Panc1 (cell line): ENCODE measurements around the gene TBC1D22A. TPM values are rescaled to one million over a fixed set of nuclear protein-coding genes. Genes with fewer than 3 reads are reported as not detected.

Experiments
- ATAC-seq: fragments of 200-7000 bp; cut with Tn5 transposase; 2 replicates; pipeline ENCODE4 v1.9.1; 2020; ENCODE audit warnings: mild to moderate bottlenecking, moderate library complexity
- BruUV-seq: library from RNA; stranded (reverse); fragments of 400-500 nt; replicated peaks from 2 replicates; lab custom pipeline; 2021; lab: Mats Ljungman, UMichigan
- CTCF ChIA-PET: fragments of 300-600 bp; sonication (Branson Sonifier 250); formaldehyde crosslinking; loops from one replicate; lab custom pipeline; 2022; ENCODE audit warnings: antibody characterized with exemption; lab: Charles Lee
- POLR2A ChIA-PET: fragments of 300-600 bp; sonication (Branson Sonifier 250); formaldehyde crosslinking; loops from one replicate; lab custom pipeline; 2022; ENCODE audit warnings: antibody characterized with exemption; lab: Charles Lee
- DNase-seq: peaks from one replicate; pipeline ENCODE4 v3.0.0-alpha.2; 2010; ENCODE audit warnings: low read depth, low spot score
- H3K27ac ChIP-seq: 2 replicates; pipeline ENCODE4 v1.5.1; 2011; ENCODE audit warnings: mild to moderate bottlenecking, low read length, inconsistent platforms
- H3K27me3 ChIP-seq: fragments of 200-500 bp; sonication (Bioruptor generic); 2 replicates; pipeline ENCODE4 v1.6.0; 2014; ENCODE audit warnings: low read length, inconsistent platforms; ENCODE audit not compliant: control insufficient read depth, insufficient read depth
- H3K36me3 ChIP-seq: fragments of 200-500 bp; sonication (Bioruptor generic); 2 replicates; pipeline ENCODE4 v1.5.1; 2014; ENCODE audit warnings: inconsistent platforms, mild to moderate bottlenecking, low read length, moderate library complexity; ENCODE audit not compliant: control insufficient read depth, insufficient read depth
- H3K4me1 ChIP-seq: 2 replicates; pipeline ENCODE4 v1.5.1; 2011; ENCODE audit warnings: inconsistent platforms, mild to moderate bottlenecking, low read length, moderate library complexity; ENCODE audit not compliant: control insufficient read depth, insufficient read depth
- H3K4me3 ChIP-seq, 2 experiments: 2 replicates each; pipeline ENCODE4 v1.5.1; 2011 to 2012; ENCODE audit warnings: low read depth in 2 of 2, low read length in 2 of 2, mild to moderate bottlenecking in 2 of 2, inconsistent platforms in 1 of 2, moderate library complexity in 1 of 2
- H3K9me3 ChIP-seq: fragments of 200-500 bp; sonication (Bioruptor generic); 2 replicates; pipeline ENCODE4 v1.5.1; 2014; ENCODE audit warnings: low read depth, mild to moderate bottlenecking, inconsistent platforms, low read length, moderate library complexity; ENCODE audit not compliant: control insufficient read depth, insufficient read depth
- CTCF ChIP-seq: fragments of 450-650 bp; IDR thresholded peaks from 2 replicates; pipeline ENCODE4 v1.5.1; 2017; ENCODE audit warnings: mild to moderate bottlenecking
- POLR2AphosphoS5 ChIP-seq: IDR thresholded peaks from 2 replicates; pipeline ENCODE4 v1.6.1; 2012; ENCODE audit warnings: mild to moderate bottlenecking, low read depth, low read length, moderate library complexity
- REST ChIP-seq, 2 experiments: IDR thresholded peaks; 2 replicates each; pipeline ENCODE4 v1.6.1; 2011 to 2012; ENCODE audit warnings: low read depth in 2 of 2, control low read depth in 1 of 2, low read length in 1 of 2, mild to moderate bottlenecking in 1 of 2, moderate library complexity in 1 of 2; ENCODE audit not compliant: insufficient read depth in 1 of 2
- SIN3A ChIP-seq: IDR thresholded peaks from 2 replicates; pipeline ENCODE4 v1.6.1; 2012; ENCODE audit warnings: low read depth, mild to moderate bottlenecking, low read length, moderate library complexity, borderline replicate concordance; ENCODE audit not compliant: insufficient read depth
- TCF7L2 ChIP-seq: IDR thresholded peaks from 2 replicates; pipeline ENCODE4 v1.6.1; 2011; ENCODE audit warnings: mild to moderate bottlenecking, low read depth, low read length, inconsistent platforms
- in situ Hi-C: cut with HindIII; loops from 2 replicates; pipeline ENCODE4 v1.10.0; 2016; ENCODE audit warnings: low sequenced_read_pairs, low pct_unique_long_range_greater_than_20kb
- intact Hi-C: fragments of 100-400 bp; cut with micrococcal nuclease; formaldehyde crosslinking; loops from one replicate; pipeline ENCODE4 v1.10.0; 2022; ENCODE audit not compliant: unreplicated experiment
- total RNA-seq: library from RNA; stranded (reverse); gene quantifications from one replicate; pipeline ENCODE4 v1.2.1, GENCODE V29; 2021; ENCODE audit not compliant: unreplicated experiment

Gene TBC1D22A
- total RNA-seq, 1 experiment from 2014 or later, result 28.7 TPM

- DNase-seq, result no peak
- no peak for TF ChIP-seq CTCF
- no peak for TF ChIP-seq TCF7L2
- TF ChIP-seq POLR2AphosphoS5, result no peak
- no peak for TF ChIP-seq REST (IDR thresholded peaks at IDR 0.05; ENCODE audit: insufficient read depth in 1 of 2, low read depth in 2 of 2, low read length in 1 of 2)
- no peak for TF ChIP-seq SIN3A
- Histone ChIP-seq H3K4me1 (no peaks in the 10 kb centered on the region), H3K27me3 (no peaks in the 10 kb centered on the region), H3K9me3 (no peaks in the 10 kb centered on the region), H3K36me3 (no peaks in the 10 kb centered on the region), H3K27ac (no peak overlapping the region), H3K4me3 (no peak overlapping the region)
- no TSS peak for BruUV-seq
- ATAC-seq, result no peak
- in situ Hi-C loops, result no loop called here
- intact Hi-C loops, result no loop called here
- CTCF ChIA-PET, result no interaction called here
- POLR2A ChIA-PET, result no interaction called here
Measured at GRCh38 chr22:47022475-47022874, 260.0 kb downstream of the TBC1D22A start.

GRCh38 chr22:47023871-47024270 is 261.4 kb downstream of the TBC1D22A start:
- ATAC-seq, result no peak
- Histone ChIP-seq H3K36me3 (no peaks in the 10 kb centered on the region), H3K9me3 (no peaks in the 10 kb centered on the region), H3K27me3 (no peaks in the 10 kb centered on the region), H3K4me3 (no peak overlapping the region), H3K4me1 (no peaks in the 10 kb centered on the region), H3K27ac (no peak overlapping the region)
- in situ Hi-C loops, result no loop called here
- BruUV-seq, result no TSS peak
- TF ChIP-seq REST (IDR thresholded peaks at IDR 0.05; ENCODE audit: insufficient read depth in 1 of 2, low read depth in 2 of 2, low read length in 1 of 2) (no peak), TCF7L2 (no peak), CTCF (no peak), POLR2AphosphoS5 (no peak), SIN3A (no peak)
- intact Hi-C loops, result no loop called here
- no peak for DNase-seq
- ChIA-PET POLR2A (no interaction called here), CTCF (no interaction called here)
